Right renal cortex interstitium (tissue), 3 donors: ENCODE results near the gene FTCD. TPM values are rescaled to one million over a fixed set of nuclear protein-coding genes. Genes with fewer than 3 reads are reported as not detected.
"Not testable (repeated sequence)": the region's sequence is repeated elsewhere in the genome, so short reads cannot be mapped to it uniquely, and the experiment has no call there.

Experiments used
- DNase-seq, 3 donors: peaks; one replicate each; pipeline ENCODE4 v3.0.0-alpha.2; 2013; ENCODE audit warnings: low read depth in 3 of 3, low spot score in 2 of 3
- polyA plus RNA-seq, 3 donors: library from polyadenylated mRNA; unstranded; fragments of 120-200 nt; gene quantifications; one replicate each; pipeline ENCODE4 v1.2.1, GENCODE V29; 2013; ENCODE audit not compliant: insufficient read length in 3 of 3

The FTCD gene
- polyA plus RNA-seq, 3 donors: 15.1 to 23.2 (median 22.6) TPM

DNA sequence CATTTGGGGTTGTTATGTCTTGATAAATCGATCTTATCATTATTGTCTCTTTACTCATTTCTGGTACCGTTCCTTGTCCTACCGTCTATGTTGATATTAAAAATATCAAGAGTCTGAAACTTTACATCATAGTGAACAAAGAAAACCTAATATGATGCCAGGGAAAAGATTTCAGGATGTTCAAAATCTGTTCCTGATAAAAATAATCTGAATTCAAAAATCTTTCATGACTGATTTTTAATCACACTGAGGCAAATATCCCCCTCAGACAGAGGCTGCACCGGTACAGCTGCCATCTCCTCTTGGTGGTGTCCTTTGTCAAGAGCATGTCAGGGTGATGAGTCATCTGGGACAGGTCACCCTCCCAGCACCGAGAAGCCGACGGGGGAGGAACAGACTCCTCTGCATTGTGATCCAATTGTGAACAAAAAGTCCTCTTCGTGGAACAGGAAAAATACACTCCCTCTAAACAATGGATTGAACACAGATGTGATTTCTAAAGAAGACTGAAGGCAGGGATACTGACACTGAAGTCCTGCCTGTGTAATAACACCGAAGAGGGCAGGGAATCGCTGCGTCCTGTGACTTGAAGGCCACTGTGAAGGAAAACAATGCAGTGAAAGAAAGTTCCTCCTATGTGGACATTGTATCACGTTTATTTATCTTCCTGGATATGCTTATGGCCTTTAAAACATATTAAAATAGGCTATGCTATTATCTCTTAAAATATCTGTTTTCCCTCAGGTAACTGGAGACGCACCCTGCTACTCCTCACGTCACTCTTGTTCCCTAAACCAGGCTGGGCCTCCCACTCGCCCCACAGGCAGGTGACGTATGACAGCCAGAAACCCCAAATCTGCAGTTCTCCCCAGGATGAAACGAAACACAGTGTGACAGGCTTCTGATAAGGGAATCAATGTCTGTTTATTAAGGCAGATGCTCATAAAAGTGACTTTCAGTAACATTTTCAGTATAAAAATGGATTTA is 33.1 kb upstream of the FTCD start:
- DNase-seq: no peak

DNA sequence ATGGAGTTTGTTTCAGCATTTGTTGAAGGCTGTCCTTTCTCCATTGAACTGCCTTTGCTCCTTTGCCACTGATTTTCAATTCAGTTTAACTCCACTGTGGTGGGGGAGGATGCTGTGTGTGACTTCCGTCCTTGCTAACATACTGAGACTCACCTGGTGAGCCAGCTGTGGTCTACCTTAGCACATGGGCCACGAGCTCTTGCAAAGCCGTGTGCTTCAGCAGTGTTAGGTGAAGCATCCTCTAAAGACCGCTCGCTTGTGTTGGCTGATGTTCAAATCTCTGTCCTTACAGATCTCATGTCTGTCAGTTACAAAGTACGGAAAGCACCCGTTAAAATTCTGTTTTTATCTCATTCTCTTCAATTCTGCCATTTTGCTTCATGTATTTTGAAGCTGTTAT is 32.4 kb upstream of the FTCD start:
- no peak for DNase-seq

DNA sequence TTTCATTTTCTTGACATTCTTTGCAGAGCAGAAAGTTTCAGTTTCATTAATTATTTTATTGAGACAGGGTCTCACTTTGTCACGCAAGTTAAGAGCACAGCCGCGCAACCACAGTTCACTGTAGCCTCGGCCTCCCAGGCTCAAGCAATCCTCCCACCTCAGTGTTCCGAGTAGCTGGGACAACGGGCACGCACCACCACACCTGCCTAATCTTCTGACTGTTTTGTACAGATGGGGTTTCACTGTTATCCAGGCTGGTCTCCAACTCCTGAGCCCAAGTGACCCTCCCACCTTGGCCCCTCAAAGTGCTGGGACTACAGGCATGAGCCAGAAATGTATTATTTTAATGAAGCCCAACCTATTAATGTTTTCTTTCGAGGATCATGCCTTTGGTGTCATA is 31.9 kb upstream of the FTCD start:
- no peak for DNase-seq

DNA sequence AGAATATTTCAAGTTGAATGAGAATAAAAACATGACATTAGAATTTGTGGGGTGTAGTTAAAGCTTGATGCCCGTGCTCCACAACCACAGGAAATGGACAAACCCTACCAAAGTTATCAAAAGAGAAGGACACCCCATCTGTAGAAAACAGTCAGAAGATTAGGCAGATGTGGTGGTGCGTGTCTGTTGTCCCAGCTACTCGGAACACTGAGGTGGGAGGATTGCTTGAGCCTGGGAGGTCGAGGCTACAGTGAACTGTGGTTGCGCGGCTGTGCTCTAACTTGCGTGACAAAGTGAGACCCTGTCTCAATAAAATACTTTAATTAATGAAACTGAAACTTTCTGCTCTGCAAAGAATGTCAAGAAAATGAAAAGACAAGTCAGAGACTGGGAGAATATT is 30.3 kb upstream of the FTCD start:
- DNase-seq: no peak

DNA sequence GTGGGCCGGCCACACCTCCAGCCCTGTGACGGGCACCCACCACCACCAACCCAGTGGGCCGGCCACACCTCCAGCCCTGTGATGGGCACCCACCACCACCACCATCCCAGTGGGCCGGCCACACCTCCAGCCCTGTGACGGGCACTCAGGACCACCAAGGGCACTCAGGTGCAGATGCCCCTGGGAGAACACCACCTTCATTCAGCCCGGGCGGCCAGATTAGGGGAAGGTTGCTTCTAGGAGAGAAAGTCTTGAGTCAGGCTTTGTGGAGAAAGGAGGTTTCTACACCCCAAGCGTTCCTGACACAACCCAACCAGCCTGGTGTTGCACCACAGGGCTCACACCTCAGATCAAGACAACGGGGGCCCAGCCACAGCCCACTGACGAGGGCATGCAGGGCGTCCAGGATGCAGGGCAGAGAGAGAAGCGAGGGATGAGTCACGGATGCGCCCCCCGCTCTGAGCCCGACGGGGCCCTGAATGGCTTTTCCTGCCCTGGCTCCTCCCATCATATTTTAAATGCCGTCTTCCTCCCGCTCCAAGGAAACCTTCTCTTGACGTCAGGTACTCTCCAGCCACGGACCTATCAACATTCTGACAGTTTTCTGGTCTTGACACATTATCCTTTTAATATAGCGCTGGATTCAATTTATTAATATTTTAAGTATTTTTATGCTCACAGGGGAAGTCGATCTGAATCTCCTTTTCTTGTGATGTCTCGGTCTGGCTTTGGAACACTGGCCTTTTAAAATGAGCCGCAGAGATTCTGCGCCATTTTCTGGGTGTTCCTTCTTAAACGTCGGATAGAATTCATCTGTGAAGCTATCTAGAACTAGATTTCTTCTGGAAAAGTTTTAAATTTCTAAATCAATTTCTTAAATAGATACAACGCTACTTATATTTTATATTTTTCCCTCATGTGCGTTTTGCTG is 29.5 kb upstream of the FTCD start:
- peak; percentile 77 to 83 (median 79) for DNase-seq

DNA sequence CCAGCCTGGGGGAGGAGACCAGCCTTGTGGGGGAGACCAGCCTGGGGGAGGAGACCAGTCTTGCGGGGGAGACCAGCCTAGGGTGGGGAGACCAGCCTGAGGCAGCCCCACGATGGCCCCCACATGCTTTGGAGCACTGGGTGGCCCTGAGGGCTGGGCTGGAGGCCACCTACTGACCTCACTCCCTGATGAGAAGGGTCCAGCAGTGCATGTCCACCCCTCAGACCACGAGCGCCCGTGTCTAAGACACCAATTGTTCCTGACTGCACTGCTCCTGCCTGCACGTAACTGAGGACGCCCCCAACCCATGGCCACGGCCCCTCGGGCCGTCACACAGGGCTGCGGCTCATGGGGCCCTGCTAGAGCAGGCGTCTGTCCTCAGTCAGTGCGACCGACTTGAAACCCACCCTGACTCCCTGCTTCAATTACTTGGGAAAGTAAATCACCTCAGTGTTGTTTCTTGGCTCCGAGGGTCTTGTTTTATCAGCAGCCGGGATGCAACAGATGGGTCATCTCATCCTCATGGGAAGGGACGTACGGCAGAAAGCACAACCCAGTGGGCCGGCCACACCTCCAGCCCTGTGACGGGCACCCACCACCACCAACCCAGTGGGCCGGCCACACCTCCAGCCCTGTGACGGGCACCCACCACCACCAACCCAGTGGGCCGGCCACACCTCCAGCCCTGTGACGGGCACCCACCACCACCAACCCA is 28.7 kb upstream of the FTCD start, which contains the start of gene SPATC1L:
Gene SPATC1L (minus strand): TSS at position 550 of the 715 bp plus-strand sequence. CDS start 1,643 bp downstream, outside the sequence.
- DNase-seq: peak; percentile 80 to 87 (median 84)

DNA sequence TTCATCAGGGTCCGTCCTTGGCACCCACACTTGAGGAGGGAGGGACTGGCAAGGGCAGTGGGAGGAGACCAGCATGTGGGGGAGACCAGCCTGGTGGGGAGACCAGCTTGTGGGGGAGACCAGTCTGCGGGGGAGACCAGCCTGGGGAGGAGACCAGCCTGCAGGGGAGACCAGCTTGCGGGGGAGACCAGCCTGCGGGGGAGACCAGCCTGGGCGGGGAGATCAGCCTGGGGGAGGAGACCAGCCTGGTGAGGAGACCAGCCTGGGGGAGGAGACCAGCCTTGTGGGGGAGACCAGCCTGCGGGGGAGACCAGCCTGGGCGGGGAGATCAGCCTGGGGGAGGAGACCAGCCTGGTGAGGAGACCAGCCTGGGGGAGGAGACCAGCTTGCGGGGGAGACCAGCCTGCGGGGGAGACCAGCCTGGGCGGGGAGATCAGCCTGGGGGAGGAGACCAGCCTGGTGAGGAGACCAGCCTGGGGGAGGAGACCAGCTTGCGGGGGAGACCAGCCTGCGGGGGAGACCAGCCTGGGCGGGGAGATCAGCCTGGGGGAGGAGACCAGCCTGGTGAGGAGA is 28.0 kb upstream of the FTCD start:
- DNase-seq: not testable (repeated sequence)

DNA sequence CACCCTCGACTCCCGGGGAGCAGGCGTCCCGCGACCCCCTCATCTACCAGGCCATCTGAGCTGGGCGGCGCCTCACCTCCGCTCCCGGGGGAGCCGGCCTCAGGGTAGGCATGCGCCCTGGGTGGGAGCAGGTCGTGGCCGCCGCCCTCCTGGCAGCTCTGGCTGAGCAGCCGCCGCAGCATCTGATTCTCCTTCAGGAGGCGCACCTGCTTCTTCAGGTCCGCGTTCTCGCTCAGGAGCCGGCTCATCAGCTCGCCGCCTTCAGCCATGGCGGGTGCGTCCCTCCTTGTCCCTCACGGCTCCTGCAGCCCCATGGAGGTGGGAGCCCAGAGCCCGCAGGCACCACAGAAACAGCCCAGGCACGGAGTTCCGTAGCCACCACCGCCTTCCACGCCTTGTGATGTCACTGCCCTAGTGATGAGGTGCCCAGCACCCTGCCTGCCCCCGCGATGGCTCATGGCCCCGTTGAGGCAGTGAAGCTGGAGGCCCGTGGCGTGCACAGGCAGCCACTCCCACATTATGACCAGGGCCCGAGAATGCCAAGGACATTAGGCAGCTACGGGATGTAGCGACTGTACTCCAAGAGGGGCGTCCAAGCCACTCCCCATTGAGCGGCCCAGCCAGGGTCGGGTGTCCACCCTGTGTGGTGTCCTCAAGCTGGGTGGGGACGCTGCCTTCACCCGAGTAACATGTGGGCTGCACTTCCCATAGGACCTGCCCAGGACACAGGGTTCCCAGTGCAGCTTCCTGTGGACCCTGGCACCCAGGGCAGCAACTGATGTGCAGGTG is 27.4 kb upstream of the FTCD start:
- DNase-seq: no peak

DNA sequence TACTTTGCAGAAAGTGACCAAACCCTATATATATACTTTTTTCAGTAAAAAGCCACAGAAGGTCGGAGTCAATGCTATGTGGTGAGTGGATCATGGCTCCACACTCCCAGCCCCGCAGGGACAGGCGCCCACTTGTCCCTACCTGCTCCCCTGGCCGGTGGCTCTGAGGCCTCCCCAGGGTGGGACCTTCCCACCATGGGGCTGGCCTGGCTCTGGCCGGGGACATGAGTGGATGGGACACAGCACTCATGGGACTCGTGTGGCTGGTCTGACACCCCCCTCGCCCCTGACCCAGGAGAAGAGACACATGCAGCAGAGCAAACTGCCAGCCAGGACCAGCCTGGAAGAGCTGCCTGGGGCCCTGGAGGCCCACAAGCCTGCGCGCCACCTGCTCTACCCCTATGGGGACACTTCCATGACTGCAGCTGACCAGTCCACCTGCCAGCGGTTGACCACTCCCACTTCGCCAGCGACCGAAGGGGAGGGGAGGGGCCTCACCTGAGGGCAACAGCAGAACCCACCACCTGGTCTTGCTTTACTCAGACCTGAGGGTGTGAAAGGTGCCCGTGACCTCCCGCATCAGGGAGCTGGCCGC is 26.7 kb upstream of the FTCD start:
- DNase-seq: no peak

DNA sequence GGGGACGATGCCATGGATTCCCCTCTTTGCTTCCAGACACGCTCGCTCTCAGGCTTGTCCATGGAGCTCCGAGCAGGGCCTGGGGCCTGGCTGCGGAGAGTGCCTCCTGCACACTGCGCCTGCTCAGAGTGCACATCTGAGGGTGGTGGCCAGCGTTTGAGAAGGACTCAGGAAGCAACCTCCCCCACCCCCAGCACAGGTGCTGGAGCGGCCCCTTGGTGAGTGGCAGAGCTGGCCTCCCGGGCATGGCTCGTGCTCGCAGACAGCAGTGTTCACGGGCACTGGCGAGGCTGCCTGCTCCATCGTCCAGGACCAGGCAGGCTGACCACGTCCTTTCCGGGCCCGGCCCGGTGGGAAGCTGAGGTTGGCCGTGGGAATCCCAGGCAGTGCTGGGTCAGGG is 26.1 kb upstream of the FTCD start:
- DNase-seq: no peak

DNA sequence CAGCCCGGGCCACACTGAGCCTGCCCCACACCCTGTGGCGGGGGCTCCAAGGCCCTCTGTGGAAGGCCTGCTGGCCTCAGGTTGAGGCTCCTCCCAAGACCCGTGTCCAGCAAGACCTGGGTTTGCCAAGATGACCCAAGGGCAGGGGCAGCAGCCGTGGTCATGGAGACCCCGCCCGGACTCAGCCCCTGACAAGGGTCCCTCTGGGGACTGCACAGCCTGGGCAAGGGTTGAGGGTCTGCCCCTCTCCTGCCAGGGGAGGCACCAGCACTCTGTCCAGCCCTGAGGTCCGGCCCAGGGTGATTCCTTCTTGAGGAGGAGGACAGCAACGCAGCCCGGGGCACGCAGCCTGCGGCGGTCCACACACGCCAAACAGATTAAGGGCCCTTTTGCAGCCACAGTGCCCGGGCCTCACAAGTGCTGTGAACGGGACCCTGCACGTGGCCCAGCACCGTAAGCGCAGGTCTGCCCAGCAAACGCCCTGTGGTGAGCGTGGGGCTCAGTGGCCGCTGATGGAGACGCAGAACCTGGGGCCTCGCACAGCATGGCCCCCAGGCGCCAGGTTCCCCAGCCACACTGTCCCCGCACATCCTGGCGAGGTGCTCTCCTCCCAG is 25.5 kb upstream of the FTCD start:
- DNase-seq: no peak

DNA sequence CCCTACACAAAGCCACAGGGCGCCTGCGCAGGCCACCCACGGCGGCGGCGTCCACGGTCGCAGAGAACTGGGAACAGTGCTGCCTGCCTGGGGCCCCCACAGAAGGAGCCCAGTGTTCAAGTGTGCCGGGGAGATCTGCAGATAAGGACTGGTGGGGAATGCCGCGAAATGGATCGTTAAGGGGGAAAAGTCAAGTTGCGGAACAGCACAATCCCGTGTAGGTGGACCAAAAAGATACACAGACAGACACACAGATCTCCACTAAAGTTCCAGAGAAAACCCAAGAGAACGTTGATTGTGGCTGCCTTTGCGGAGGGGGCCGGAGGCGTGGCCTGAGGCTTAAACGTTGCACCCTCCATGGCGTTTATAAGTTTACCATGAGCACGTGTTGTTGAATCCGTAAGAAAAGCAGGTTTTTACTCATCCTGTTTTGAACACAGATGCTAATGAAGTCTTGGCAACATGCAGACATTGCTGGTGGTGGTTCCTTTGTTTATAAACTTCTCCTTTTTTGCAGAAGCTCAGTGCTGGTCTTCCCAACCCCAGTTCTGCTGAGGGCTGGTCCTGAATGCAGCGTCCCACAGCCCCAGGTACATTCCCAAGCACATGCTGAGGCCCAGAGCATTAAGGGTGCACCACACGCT is 24.8 kb upstream of the FTCD start:
- no peak for DNase-seq

DNA sequence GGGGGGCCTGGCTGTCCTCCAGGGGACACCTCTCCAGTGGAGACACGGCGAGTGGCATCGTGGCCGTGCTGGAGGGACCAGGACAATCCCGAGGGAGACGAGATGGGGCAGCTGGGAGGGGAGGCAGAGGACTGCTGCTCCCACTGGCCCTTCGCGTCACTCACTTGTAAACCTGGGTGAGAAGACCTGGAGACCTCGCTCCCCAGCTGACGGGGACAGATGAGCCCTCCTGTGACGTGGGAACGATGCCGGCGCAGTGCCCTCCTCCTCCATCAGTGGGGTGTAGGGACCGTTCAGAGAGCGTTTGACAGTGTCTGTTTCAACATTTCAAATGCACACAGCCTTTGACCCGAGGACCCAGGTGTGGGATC is 24.3 kb upstream of the FTCD start:
- DNase-seq: no peak

DNA sequence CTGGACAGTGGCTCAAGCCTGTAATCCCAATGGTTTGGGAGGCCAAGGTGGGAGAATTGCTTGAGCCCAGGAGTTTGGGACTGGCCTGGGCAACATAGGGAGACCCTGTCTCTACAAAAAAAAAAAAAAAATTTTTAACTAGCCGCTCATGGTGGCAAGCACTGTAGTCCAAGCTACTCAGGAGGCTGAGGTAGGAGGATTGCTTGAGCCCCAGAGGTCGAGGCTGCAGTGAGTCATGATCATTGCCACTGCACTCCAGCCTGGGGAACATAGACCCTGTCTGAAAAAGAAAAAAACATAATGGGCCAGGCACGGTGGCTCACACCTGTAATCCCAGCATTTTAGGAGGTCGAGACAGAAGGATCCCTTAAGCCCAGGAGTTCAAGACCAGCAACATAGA is 23.6 kb upstream of the FTCD start:
- no peak for DNase-seq

DNA sequence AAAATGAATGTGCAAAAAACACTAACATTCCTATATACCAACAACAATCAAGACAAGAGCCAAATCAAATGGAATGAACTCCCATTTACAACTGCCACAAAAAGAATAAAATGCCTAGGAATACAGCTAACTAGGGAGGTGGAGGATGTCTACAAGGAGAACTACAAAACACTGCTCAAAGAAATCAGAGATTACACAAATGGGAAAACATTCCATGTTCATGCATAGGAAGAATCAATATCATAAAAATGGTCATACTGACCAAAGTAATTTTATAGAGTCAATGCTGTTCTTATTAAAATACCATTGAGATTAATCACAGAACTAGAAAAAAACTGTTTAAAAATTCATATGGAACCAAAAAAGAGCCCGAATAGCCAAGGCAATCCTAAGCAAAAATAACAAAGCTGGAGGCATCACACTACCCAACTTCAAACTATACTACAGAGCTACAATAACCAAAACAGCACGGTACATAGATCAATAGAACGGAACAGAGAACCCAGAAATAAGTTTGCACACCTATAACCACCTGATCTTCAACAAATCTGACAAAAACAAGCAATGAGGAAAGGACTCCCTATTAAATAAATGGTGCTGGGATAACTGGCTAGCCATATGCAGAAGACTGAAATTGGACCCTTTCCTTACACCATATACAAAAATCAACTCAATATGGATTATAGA is 21.2 kb upstream of the FTCD start:
- not testable (repeated sequence) for DNase-seq

DNA sequence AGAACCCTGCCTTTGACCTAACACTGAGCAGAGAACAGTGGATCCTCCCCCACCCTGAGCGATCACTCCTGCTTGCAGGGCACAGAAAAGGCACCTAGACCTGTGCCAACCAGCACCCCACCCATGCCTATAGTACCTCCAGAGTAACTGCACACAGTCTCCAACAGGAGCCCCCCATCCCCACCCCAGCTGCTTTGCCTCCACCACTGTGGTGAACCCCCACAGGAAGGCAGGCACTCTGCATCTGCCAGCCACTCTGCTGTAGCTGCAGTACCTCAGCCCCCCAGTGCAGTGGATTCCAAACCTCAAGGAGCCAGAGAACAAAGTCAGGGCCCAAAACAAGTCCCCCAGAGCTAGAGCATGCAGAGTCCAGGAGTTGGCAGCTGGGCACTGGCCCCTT is 18.2 kb upstream of the FTCD start:
- no peak for DNase-seq

DNA sequence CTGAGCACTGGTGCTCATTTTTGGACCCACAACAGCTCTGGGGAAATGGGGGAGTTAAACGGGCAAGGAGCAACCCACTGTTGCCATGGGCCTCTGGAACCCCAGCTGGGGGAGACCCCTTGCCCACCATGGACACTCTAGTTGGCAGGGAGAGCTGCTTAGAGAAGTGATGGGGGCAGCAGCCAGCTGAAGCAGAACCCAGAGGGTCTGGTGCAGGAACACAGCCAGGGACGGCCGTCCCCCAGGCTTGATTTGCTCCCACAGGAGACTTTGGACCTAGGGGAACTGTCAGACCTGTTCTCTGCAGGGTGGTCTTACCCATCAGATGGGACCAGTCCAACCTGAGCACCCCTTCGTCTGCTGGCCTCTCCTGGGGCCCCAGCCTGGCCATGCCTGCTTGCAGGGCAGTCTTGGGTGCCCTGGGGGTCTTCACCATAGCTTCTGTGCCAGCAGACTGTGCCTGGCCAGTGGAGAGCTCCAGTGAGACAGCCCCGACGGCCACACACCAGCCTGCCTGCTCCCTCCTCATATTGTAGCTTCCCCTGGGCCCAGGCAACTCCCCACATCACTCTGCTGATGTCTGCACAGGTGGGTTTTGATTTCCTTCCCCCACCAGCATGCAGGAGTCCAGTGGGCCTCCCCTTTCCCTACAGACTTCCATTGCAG is 17.6 kb upstream of the FTCD start:
- DNase-seq: no peak
